ENCODE results near the gene ACER2.
"Not testable (repeated sequence)": the region's sequence is repeated elsewhere in the genome, so short reads cannot be mapped to it uniquely, and the experiment has no call there.

ACER2 gene

DNA sequence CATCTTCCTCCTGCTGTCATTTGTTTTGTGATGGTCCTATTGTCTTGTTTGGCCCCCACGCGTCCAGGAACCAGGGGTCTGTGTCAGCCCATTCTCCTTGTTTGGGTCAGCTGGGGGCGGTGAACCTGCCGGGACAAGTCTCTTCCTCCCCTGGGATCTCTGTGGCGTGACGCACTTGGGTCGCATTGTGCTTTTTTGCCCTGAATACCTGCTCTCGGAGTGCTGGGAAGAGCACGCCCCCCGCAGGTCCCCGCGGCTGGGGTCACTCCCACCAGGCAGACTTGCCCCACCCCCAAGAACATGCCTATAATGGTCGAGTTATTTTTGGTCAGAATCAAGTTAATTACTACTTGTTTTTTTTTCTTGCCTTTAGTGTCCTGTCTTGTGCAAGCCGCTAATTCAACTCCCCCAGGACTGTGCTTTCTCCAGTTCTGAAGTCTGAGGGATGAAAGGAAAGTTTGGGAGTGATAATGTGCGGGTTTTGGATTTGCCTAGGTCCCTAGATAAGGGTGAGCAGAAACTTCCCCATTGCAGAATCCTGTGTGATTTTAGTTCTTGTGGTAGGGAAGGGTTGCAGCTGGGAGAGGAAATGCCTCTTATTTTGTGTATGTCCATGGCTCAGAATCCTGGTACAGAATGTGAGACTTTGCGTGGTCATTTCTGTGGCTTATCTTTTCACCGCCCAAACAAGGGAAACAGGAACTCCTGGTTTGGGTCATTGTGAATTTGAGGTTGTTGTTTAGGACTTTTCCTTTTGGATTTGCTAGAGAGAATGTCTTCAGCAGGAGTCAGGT lies 789 bp downstream of the ACER2 start:
- DNase-seq: no peak

- no peak for DNase-seq
Observed at GRCh38 chr9:19410195-19410503, 1.3 kb downstream of the ACER2 start.

GRCh38 chr9:19410594-19410993 lies 1.8 kb downstream of the ACER2 start:
- no peak for DNase-seq

DNA sequence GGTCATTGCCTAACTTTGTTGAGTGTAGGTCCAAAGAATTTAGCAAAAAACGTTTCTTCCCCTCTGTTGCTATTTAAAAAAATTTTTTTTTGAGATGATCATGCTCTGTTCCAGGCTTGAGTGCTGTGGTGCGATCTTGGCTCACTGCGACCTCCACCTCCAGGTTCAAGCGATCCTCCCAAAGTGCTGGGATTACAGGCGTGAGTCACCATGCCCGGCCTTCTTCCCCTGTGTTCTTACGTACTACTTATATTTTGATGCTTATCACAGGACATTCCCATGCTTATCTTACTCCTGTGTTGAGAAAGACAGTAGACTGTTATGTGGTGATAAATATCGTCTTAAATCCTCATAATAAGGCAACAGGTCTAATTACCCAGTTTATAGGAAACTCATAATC lies 2.5 kb downstream of the ACER2 start:
- DNase-seq: no peak

DNA sequence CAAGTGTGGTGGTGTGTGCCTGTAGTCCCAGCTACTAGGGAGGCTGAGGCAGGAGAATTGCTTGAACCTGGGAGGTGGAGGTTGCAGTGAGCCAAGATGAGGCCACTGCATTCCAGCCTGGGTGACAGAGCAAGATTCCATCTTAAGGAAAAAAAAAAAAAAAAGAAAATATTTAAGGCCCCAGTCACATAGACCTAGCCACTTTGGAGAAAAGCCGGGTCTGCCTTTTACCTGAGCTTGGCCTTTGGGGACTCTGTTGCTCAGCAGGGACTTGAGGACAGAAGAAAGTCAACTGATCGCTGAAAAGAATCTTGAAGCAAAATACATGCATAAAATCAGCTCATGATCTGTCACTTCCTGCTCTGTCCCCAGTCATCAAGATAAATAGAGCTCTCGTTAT lies 4.6 kb downstream of the ACER2 start:
- DNase-seq: not testable (repeated sequence)

- no peak for DNase-seq
Observed at GRCh38 chr9:19416143-19416542, 7.3 kb downstream of the ACER2 start.

GRCh38 chr9:19420877-19421276 lies 12.1 kb downstream of the ACER2 start:
- DNase-seq: no peak

- no peak for DNase-seq
Observed at GRCh38 chr9:19423163-19423562, 14.4 kb downstream of the ACER2 start.

DNA sequence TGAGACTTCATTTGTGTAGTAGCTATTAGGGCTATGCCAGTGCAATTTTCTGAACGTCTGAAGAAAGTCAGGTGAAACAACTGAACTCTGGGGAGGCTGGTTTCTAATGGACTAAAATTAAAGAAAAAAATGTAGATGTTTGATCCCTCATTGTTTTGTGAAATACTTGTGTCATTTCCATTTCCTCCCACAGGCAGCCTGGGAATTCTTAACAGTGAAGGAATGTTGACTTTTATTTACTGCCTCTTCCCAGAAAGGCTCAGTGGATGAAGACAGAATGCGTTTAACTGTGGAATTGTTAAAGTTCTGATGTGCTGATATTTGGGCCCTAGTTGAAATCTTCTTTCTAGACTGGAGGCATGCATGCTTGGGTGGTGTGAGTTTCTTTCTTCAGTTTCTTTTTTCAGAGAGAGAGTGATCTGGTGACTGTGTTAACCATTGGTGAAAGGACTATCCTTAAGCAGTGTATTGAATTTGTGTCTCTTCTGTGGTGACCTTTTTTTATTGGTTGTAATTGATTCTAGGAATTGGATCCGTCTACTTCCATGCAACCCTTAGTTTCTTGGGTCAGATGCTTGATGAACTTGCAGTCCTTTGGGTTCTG lies 15.5 kb downstream of the ACER2 start:
- no peak for DNase-seq

DNA sequence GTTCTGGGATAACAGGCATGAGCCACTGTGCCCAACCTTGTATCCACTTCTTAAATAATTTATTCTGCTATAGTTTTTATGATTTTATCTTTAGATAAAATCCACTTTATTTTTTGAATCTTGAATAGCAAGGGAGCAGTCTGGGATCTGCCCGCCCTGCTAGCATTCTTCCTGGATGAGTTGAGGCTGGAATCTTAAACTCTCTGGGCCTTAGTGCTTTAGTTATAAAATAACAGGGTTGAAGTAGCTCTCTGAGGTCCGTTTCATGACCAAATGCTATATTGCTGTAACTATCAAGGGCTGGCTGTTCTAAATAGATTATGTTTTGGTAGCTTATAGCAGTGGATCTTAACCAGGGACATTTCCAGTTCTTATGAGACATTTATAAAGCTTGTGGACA lies 20.8 kb downstream of the ACER2 start:
- no peak for DNase-seq

DNA sequence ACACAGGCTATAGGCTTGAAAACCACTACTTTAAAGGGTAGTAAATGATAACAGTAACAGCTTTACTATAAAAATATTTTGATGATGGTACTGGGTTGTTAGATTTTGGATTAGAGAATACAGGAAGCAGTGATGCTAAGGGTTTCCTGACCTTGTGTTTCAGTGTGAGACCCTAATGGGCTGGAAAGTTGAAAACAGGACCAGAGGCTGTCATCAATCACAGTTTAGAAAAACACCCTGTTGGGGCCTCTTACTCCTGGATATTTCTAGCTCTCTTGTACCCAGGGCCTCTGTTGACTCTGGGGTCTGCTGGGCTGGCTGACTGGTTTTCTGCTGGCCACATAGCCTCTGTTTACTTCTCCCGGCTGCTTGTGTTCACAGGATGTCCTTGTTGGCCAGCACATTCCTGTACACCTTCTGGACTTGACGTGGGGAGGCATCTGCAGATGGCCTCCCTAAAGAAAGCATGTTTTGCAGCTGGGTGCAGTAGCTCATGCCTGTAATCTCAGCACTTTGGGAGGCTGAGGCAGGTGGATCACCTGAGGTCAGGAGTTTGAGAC lies 21.5 kb downstream of the ACER2 start:
- no peak for DNase-seq

DNA sequence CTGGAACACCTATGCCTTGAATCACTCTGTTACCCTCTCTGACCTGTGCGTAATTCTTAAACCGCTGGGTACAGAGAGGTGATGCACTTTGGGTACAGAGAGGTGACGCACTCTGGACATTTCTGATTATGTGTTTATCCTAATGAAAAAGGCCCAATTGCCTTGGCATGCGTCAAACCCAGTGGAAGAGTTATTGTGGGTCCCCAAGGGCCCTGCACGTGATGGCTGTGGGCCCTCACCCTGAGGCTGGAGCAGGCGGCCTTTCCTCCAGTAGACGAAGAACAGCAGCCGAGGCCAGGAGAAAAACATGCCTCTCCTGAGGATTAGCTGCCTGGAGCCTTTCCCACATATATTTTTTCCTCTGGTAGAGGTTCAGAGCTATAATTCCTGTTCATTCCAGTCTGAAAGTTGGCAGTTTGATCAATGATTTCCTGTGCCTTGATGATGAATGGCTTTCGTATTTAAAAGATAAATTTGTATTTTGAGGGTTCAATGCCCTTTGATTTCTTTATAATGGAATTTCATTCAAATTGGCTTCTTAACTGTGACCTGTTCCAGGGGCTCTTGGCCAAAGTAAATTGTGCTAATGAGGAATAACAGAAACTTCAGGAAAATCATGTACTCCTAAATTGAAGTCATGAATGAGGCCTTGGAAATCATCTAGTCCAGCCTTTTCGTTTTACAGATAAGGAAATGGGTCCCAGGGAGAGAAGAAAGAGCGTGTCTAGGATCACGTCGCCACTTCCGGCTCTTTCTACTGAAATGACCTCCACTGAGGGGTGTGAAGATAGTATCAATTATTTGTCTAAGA lies 22.8 kb downstream of the ACER2 start:
- no peak for DNase-seq

GRCh38 chr9:19432473-19432872 lies 23.7 kb downstream of the ACER2 start:
- no peak for DNase-seq

DNA sequence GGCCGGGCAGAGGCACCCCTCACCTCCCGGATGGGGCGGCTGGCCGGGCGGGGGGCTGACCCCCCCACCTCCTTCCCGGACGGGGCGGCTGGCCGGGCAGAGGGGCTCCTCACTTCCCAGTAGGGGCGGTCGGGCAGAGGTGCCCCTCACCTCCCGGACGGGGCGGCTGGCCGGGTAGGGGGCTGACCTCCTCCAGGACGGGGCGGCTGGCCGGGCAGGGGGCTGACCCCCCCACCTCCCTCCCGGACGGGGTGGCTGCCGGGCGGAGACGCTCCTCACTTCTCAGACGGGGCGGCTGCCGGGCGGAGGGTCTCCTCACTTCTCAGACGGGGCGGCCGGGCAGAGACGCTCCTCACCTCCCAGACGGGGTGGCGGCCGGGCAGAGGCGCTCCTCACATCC lies 24.9 kb downstream of the ACER2 start:
- DNase-seq: not testable (repeated sequence)

DNA sequence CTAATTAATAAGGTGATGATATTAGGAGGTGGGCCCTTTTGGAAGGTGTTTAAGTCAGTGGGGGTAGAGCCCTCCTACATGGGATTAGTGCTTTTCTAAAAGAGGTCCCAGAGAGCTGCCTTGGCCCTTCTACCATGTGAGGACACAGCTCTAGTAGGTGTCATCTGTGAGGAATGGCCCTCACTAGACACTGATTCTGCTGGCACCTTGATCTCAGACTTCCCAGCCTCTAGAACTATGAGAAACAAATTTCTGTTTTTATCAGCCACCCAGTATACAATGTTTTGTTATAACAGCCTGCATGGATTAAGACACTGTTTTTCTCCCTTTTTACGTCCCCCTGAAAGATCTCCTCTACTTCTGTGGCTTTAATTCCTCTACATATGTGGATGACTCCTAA lies 31.6 kb downstream of the ACER2 start:
- no peak for DNase-seq

- no peak for DNase-seq
Observed at GRCh38 chr9:19440823-19441580, 32.2 kb downstream of the ACER2 start.

GRCh38 chr9:19441730-19442129 lies 32.9 kb downstream of the ACER2 start:
- no peak for DNase-seq

- no peak for DNase-seq
Observed at GRCh38 chr9:19442240-19442639, 33.4 kb downstream of the ACER2 start.

DNA sequence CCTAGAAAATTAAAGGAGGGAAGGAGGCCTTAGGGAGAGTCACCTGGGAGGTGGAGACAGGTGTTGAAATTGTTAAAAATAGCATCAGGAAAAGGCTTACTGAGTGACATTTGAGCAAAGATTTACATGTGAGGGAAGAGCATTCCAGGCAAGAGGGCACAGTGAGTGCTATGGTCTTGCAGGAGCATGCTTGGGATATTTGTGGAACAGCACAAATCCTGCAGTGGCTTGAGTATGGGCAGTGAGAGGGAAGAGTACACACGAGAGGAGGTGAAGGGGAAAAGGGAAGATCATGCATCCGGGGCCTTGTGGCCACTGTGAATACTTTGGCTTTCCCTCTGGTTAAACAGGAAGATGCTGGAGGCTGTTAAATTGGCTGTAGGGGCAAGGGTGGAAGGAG lies 36.6 kb downstream of the ACER2 start:
- no peak for DNase-seq

- DNase-seq: no peak
Observed at GRCh38 chr9:19446361-19446861, 37.6 kb downstream of the ACER2 start.

DNA sequence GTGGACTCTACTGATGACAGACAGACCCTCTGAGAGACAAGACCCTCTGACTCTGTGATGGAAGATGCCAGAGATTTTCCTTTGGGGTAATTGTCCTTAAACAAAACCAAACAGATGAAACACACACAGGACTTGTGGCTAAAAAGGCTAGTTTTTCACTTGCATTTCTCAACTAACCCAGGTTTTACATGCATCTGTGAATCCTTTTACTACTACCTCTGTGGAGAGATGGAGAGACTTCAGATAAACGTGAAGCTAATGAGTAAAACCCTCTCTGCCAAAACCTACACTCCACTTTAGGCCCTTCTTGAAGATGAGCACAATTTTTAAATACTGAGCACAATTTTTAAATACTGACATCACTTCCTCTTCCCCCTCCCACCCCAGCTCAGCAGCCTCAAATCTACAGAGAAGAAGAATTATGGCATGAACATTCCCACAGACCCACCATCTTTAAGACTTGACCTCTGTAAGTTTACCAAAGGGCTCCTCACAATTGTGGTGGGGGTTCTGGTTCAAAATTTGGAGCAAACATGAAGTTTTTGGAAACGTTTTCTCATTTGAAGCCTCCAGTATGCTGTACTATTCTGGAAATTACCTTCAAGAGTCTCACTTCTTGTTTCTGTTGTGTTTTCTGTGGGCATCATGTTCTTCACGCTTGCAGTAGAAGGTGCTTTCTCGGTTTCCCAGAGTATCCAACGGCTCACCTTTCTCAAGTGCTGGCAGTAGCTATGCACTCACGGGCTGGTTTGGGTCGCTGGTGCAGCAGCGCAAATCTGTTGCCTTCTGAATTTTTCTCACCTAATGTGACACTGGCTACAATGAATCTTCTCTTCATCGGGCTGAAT lies 42.7 kb downstream of the ACER2 start:
- DNase-seq: no peak

- no peak for DNase-seq
Observed at GRCh38 chr9:19456426-19456825, 47.6 kb downstream of the ACER2 start.

Data from effector CD8-positive, alpha-beta T cell (primary cell).